ENCODE results near the gene PACRG.

- TF ChIP-seq CTCF (optimal IDR thresholded peaks at IDR 0.05 in 1 of 3, IDR thresholded peaks at IDR 0.05 in 1 of 3, conservative IDR thresholded peaks at IDR 0.05 in 1 of 3; ENCODE audit: extremely low read depth in 1 of 3, insufficient read depth in 2 of 3, low read length in 3 of 3) (no peak), EZH2 (IDR thresholded peaks at IDR 0.05; ENCODE audit: low read length) (no peak)
Measured at GRCh38 chr6:163333038-163333437, 605.3 kb downstream of the PACRG start.
